Neural crest cell (in vitro differentiated cells): ENCODE measurements around the gene AHI1. TPM values are rescaled to one million over a fixed set of nuclear protein-coding genes. Genes with fewer than 3 reads are reported as not detected.
"Not testable (repeated sequence)": the region's sequence is repeated elsewhere in the genome, so short reads cannot be mapped to it uniquely, and the experiment has no call there.

Experiments
- DNase-seq: peaks from one replicate; pipeline ENCODE4 v3.0.0; 2021; ENCODE audit warnings: low read depth, mixed read lengths, low spot score
- H3K27ac Mint-ChIP-seq: one replicate; pipeline ENCODE4 v1.8.0; 2021; ENCODE audit warnings: mild to moderate bottlenecking, mixed read lengths; ENCODE audit not compliant: unreplicated experiment
- H3K27me3 Mint-ChIP-seq: 2 replicates; pipeline ENCODE4 v1.8.0; 2021; ENCODE audit warnings: low read depth, mild to moderate bottlenecking, mixed read lengths
- H3K36me3 Mint-ChIP-seq: 2 replicates; pipeline ENCODE4 v1.8.0; 2021; ENCODE audit warnings: low read depth, mild to moderate bottlenecking, mixed read lengths
- H3K4me1 Mint-ChIP-seq: 2 replicates; pipeline ENCODE4 v1.8.0; 2021; ENCODE audit warnings: mixed read lengths
- H3K4me3 Mint-ChIP-seq: one replicate; pipeline ENCODE4 v1.8.0; 2021; ENCODE audit warnings: mild to moderate bottlenecking, mixed read lengths
- H3K9me3 Mint-ChIP-seq: 2 replicates; pipeline ENCODE4 v1.8.0; 2021; ENCODE audit warnings: mixed read lengths
- CTCF ChIP-seq: fragments of 200-600 bp; sonication (generic); conservative IDR thresholded peaks from 2 replicates; pipeline ENCODE4 v1.5.0; 2021; ENCODE audit warnings: antibody characterized with exemption, mild to moderate bottlenecking
- total RNA-seq: library from RNA; stranded (reverse); gene quantifications from 2 replicates; pipeline ENCODE4 v1.2.1, GENCODE V29; 2021

The AHI1 gene
- total RNA-seq, 1 donor from 2014 or later = 27.6 TPM

- no peak overlapping the region for H3K27ac Mint-ChIP-seq
- H3K27me3 Mint-ChIP-seq = no peaks in the 10 kb centered on the region
- no peak overlapping the region for H3K4me3 Mint-ChIP-seq
- no peak for DNase-seq
- H3K4me1 Mint-ChIP-seq = no peaks in the 10 kb centered on the region
- TF ChIP-seq CTCF = no peak
- no peaks in the 10 kb centered on the region for H3K36me3 Mint-ChIP-seq
- H3K9me3 Mint-ChIP-seq = no peaks in the 10 kb centered on the region
Measured at GRCh38 chr6:135346747-135347146, 150.8 kb downstream of the AHI1 start.

GRCh38 chr6:135344526-135344925 lies 153.0 kb downstream of the AHI1 start:
- TF ChIP-seq CTCF = no peak
- Mint-ChIP-seq H3K27ac (no peak overlapping the region), H3K36me3 (peaks cover 3% of the 10 kb centered on the region), H3K4me3 (no peak overlapping the region), H3K27me3 (no peaks in the 10 kb centered on the region), H3K4me1 (no peaks in the 10 kb centered on the region), H3K9me3 (peaks cover 5% of the 10 kb centered on the region)
- DNase-seq = no peak

GRCh38 chr6:135339920-135340319 lies 157.6 kb downstream of the AHI1 start:
- DNase-seq, H3K36me3 Mint-ChIP-seq, H3K4me1 Mint-ChIP-seq, H3K9me3 Mint-ChIP-seq, H3K27me3 Mint-ChIP-seq, H3K4me3 Mint-ChIP-seq: not testable (repeated sequence)
- peak overlapping the region; percentile 4 for H3K27ac Mint-ChIP-seq

GRCh38 chr6:135334169-135334568 lies 163.4 kb downstream of the AHI1 start:
- H3K9me3 Mint-ChIP-seq = no peaks in the 10 kb centered on the region
- no peaks in the 10 kb centered on the region for H3K36me3 Mint-ChIP-seq
- H3K4me1 Mint-ChIP-seq = no peaks in the 10 kb centered on the region
- H3K27ac Mint-ChIP-seq = peak overlapping the region; percentile 6
- H3K27me3 Mint-ChIP-seq = no peaks in the 10 kb centered on the region
- no peak for TF ChIP-seq CTCF
- H3K4me3 Mint-ChIP-seq = no peak overlapping the region
- DNase-seq = no peak

- Mint-ChIP-seq H3K4me3 (no peak overlapping the region), H3K4me1 (no peaks in the 10 kb centered on the region), H3K27ac (no peak overlapping the region), H3K27me3 (no peaks in the 10 kb centered on the region), H3K36me3 (peaks cover 4% of the 10 kb centered on the region), H3K9me3 (no peaks in the 10 kb centered on the region)
- TF ChIP-seq CTCF = no peak
- no peak for DNase-seq
Measured at GRCh38 chr6:135331002-135331401, 166.5 kb downstream of the AHI1 start.

GRCh38 chr6:135329851-135330803 lies 167.4 kb downstream of the AHI1 start:
- no peak for TF ChIP-seq CTCF
- Mint-ChIP-seq H3K36me3 (peaks cover 4% of the 10 kb centered on the region), H3K4me3 (no peak overlapping the region), H3K27me3 (no peaks in the 10 kb centered on the region), H3K27ac (no peak overlapping the region), H3K9me3 (no peaks in the 10 kb centered on the region), H3K4me1 (no peaks in the 10 kb centered on the region)
- DNase-seq = no peak
